ENCODE data around the gene NUDT3.

DNA sequence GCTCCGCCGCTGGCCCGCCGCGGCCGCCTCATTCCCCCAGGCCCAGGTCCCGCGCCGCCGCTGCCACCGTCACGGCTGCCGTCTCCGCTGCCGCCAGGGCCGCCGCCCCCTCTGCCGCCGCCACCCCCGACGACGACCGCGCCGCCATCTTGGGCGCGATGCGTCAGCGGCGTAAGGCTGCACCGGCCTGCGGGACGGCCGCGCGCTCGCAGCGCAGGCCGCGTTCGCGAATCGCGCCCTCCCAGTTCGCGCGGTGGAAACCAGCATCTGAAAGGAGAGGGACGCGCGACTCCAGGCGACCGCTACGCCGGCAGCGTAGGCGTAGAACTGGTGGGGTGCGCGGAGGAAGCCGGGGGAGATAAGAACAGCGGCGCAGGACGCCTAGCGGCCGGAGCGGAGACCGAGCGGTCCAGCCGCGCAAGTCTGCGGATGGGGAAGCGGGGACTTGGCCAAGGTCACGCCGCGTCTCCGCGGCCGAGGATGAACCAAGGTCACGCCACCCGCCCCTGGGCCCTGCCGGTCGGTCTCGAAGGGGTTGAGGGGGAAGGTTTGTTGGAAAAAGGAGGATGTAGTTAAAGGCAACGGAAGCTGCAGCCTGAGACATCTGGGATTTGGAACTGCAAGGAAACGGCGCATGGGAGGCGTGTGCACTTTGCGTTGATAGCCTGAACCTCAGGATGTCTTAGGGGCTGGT is at the start of gene NUDT3:
- TF ChIP-seq EZH2 (IDR thresholded peaks at IDR 0.05; ENCODE audit: insufficient read depth, poor library complexity, severe bottlenecking) (no peak), EZH2phosphoT487 (IDR thresholded peaks at IDR 0.05; ENCODE audit: insufficient read depth, low read depth) (no peak)
